T follicular helper cell (primary cell): ENCODE results near the gene ZBTB26.
A peak's percentile ranks its signal among the peaks of the same experiment; 100 is the strongest.
"Not testable (repeated sequence)": the region's sequence is repeated elsewhere in the genome, so short reads cannot be mapped to it uniquely, and the experiment has no call there.

Experiments used
- DNase-seq: peaks from one replicate; pipeline ENCODE4 v3.0.0-alpha.2; 2020; ENCODE audit warnings: low read depth

Gene ZBTB26

GRCh38 chr9:122923947-122924346 lies 7.4 kb downstream of the ZBTB26 start:
- DNase-seq, result no peak

- no peak for DNase-seq
These were observed 8.6 kb downstream of the ZBTB26 start for GRCh38 chr9:122922713-122923112.

- no peak for DNase-seq
These were observed 13.0 kb downstream of the ZBTB26 start for GRCh38 chr9:122918310-122918709.

- DNase-seq, result peak; percentile 69
These were observed 18.2 kb downstream of the ZBTB26 start, which contains the start of gene ZBTB6 for GRCh38 chr9:122912964-122913673. TSS of gene ZBTB6 (minus strand) at chr9:122913323. CDS start at chr9:122912072, 1,251 bp downstream.

- DNase-seq, result no peak
These were observed 18.7 kb downstream of the ZBTB26 start for GRCh38 chr9:122912671-122912963.

GRCh38 chr9:122906122-122906521 lies 25.2 kb downstream of the ZBTB26 start:
- not testable (repeated sequence) for DNase-seq

GRCh38 chr9:122904823-122905710 lies 26.2 kb downstream of the ZBTB26 start, which contains the start of gene RC3H2:
TSS of gene RC3H2 (minus strand) at chr9:122905359. CDS start at chr9:122897509, 7,850 bp downstream.
- peak; percentile 97 for DNase-seq

GRCh38 chr9:122904466-122904822 lies 26.9 kb downstream of the ZBTB26 start:
- no peak for DNase-seq

GRCh38 chr9:122900791-122901190 lies 30.5 kb downstream of the ZBTB26 start:
- no peak for DNase-seq

GRCh38 chr9:122897969-122898368 lies 33.3 kb downstream of the ZBTB26 start:
- no peak for DNase-seq

- no peak for DNase-seq
These were observed 42.8 kb downstream of the ZBTB26 start for GRCh38 chr9:122888480-122888879.

- DNase-seq, result no peak
These were observed 48.2 kb downstream of the ZBTB26 start for GRCh38 chr9:122883125-122883524.

- DNase-seq, result no peak
These were observed 51.9 kb downstream of the ZBTB26 start for GRCh38 chr9:122879443-122879842.

GRCh38 chr9:122875523-122875922 lies 55.8 kb downstream of the ZBTB26 start:
- no peak for DNase-seq

- not testable (repeated sequence) for DNase-seq
These were observed 64.0 kb downstream of the ZBTB26 start for GRCh38 chr9:122867276-122867675.

GRCh38 chr9:122866079-122866478 lies 65.2 kb downstream of the ZBTB26 start:
- no peak for DNase-seq
